Adrenal gland (tissue), 12 donors: ENCODE measurements around the gene ERMARD. TPM values are rescaled to one million over a fixed set of nuclear protein-coding genes. Genes with fewer than 3 reads are reported as not detected.

Experiments
- DNase-seq, 7 donors: peaks; one replicate each; pipeline ENCODE4 v3.0.0-alpha.2; 2019 to 2020
- H3K27ac ChIP-seq, 5 donors: fragments of 200-600 bp; sonication (generic) in 4 of 5; 1 replicate in 3 of 5; 2 replicates in 2 of 5; pipeline versions ENCODE4 v1.5.1 to v1.8.0; 2016 to 2020; ENCODE audit warnings: mild to moderate bottlenecking in 1 of 5
- H3K27me3 ChIP-seq: fragments of 200-600 bp; 2 replicates; pipeline ENCODE4 v1.8.0; 2021
- H3K36me3 ChIP-seq, 2 donors: fragments of 200-600 bp; replicated peaks in 1 of 2; 1 replicate in 1 of 2; 2 replicates in 1 of 2; pipeline versions ENCODE4 v1.5.1 to v1.8.0; 2018 to 2022
- H3K4me1 ChIP-seq, 2 donors: fragments of 200-600 bp; replicated peaks in 1 of 2; 1 replicate in 1 of 2; 2 replicates in 1 of 2; pipeline versions ENCODE4 v1.5.1 to v1.8.0; 2018 to 2021
- H3K4me3 ChIP-seq, 4 donors: fragments of 200-600 bp; sonication (generic) in 3 of 4; one replicate each; pipeline ENCODE4 v1.5.1; 2016 to 2018
- H3K9me3 ChIP-seq, 3 donors: fragments of 200-600 bp; sonication (generic) in 1 of 3; replicated peaks in 1 of 3; 1 replicate in 2 of 3; 2 replicates in 1 of 3; pipeline versions ENCODE4 v1.5.1 to v1.8.0; 2016 to 2021
- CTCF ChIP-seq, 6 experiments: fragments of 450-650 bp in 4 of 6; fragments of 200-600 bp in 2 of 6; sonication (generic) in 1 of 6; IDR thresholded peaks; 1 replicate in 5 of 6; 2 replicates in 1 of 6; pipeline versions ENCODE4 v1.5.1 to v1.8.0; 2016 to 2021; ENCODE audit warnings: antibody characterized with exemption in 6 of 6, mild to moderate bottlenecking in 2 of 6, moderate library complexity in 1 of 6
- POLR2A ChIP-seq, 2 donors: fragments of 450-650 bp; IDR thresholded peaks; one replicate each; pipeline ENCODE4 v1.6.1; 2017; ENCODE audit warnings: antibody characterized with exemption in 2 of 2, mild to moderate bottlenecking in 2 of 2, moderate library complexity in 1 of 2
- WGBS, 4 donors: extraction: QIAGEN DNeasy Blood & Tissue Kit in 2 of 4; methylation state at CpG; one replicate each; pipeline versions ENCODE4 v1.1.5 to v1.1.7; 2013 to 2017; 5-methylcytosine and 5-hydroxymethylcytosine counted together
- intact Hi-C, 2 donors: fragments of 100-400 bp; cut with DNase I; formaldehyde crosslinking; loops; one replicate each; pipeline versions ENCODE4 v1.14.1 to v1.15.0; 2022 to 2023
- polyA plus RNA-seq, 3 donors: library from polyadenylated mRNA; stranded (reverse); fragments of 200-250 nt in 2 of 3; fragments of 350-450 nt in 1 of 3; fragmentation: Illumina TruSeq in 1 of 3; extraction: RNeasy Lipid Tissue Mini Kit (QIAGEN cat#74804) in 1 of 3; gene quantifications; one replicate each; pipeline ENCODE4 v1.2.3, GENCODE V29; 2013 to 2014
- total RNA-seq, 9 donors: library from RNA; depleted of rRNA in 4 of 9; stranded (reverse); fragments of >200 nt in 4 of 9; fragments of 120-200 nt in 1 of 9; fragmentation: NEBNext Ultra II Directional in 1 of 9; extraction: Animal tissue kit (Norgen Biotek cat#: 25700) in 1 of 9; gene quantifications; one replicate each; pipeline versions ENCODE4 v1.1.0 to v1.2.4, GENCODE V29; 2013 to 2023
- donor health status: healthy with polysubstance abuse.
- donor health status: Bipolar disorder and iron deficiency.
- donor health status: DM: yes; HTN: yes; CAD: no.
- donor health status: DM: no; HTN: no; CAD: no.
- donor health status: DM: no; HTN: no; CAD: no.
- donor health status: DM: yes; HTN: yes; CAD: no.

ERMARD gene
- total and polyA plus RNA-seq, 12 donors, result 10.1 to 296 (median 31.8) TPM

DNA sequence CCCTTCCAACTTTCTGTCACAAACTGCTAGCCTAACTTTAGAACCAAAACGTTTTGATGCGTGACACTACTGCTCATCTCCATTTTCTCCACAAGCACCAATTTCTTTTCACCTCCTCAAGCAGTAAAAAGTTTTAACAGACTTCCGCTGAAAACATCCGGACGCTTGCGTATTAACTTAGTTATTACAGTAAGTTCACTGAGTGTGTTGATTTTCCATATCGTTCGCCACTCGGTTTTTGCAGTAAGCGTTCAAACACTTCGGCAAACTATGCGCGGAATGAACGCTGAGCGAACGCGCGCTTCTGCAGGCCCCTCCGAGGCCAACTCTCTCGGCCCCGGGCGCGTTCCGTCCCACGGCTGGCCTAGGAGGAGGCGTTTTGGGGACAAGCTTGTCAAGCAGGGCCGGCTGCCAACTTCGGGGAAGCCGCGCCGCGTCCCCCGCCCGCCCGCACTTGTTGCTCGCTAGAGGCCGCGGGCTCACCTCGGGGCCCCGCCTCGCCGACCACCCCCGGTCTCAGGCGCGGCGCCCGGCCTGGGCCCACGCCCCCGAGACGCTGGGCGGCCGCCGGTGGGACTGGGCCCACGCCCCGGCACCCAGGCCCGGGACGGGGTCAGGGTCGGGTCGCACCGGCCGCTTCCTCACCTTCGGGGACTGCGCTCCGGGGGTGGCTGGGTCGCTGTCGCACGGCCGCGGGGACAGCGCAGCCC is 28.1 kb upstream of the ERMARD start:
- H3K36me3 ChIP-seq, result no peaks in the 10 kb centered on the region
- no peaks in the 10 kb centered on the region for H3K27me3 ChIP-seq
- no peaks in the 10 kb centered on the region for H3K9me3 ChIP-seq
- intact Hi-C loops, result no loop called here
- H3K4me1 ChIP-seq, result peaks cover 10 to 45% of the 10 kb centered on the region in 2 donors
- WGBS, 4 donors, result 0 to 1% (median 0%) methylated on average over 16 to 70 of the region's 70 CpGs
- DNase-seq, result peak; percentile 81 to 91 (median 85)
- peak overlapping the region; percentile 83 to 99 (median 91) for H3K27ac ChIP-seq
- peak in 1 of 2 donors; percentile 67 for TF ChIP-seq POLR2A (IDR thresholded peaks at IDR 0.05)
- TF ChIP-seq CTCF (IDR thresholded peaks at IDR 0.05), result no peak
- H3K4me3 ChIP-seq, result peak overlapping the region; percentile 27 to 83 (median 40)

- Histone ChIP-seq H3K4me1 (peaks cover 10 to 45% of the 10 kb centered on the region in 2 donors), H3K27ac (peak overlapping the region in 4 of 5 donors; percentile 60 to 99 (median 95)), H3K36me3 (no peaks in the 10 kb centered on the region), H3K9me3 (no peaks in the 10 kb centered on the region), H3K27me3 (no peaks in the 10 kb centered on the region), H3K4me3 (peak overlapping the region in 1 of 4 donors; percentile 90)
- DNase-seq, result peak in 5 of 7 donors; percentile 24 to 46 (median 30)
- intact Hi-C loops, result no loop called here
- TF ChIP-seq POLR2A (IDR thresholded peaks at IDR 0.05) (peak in 1 of 2 donors; percentile 31), CTCF (IDR thresholded peaks at IDR 0.05) (no peak)
- 1% methylated on average over 43 to 82 of the region's 89 CpGs; no CpG with 5 or more reads in 2 of the 4 donors for WGBS, 4 donors
Measured at GRCh38 chr6:169723991-169724493, 27.4 kb upstream of the ERMARD start.

- Histone ChIP-seq H3K27ac (peak within 1 kb of the TSS; percentile 93 to 99 (median 96)), H3K27me3 (no peaks in the 10 kb centered on the region), H3K4me3 (peak within 1 kb of the TSS; percentile 27 to 90 (median 46)), H3K36me3 (no peaks in the 10 kb centered on the region), H3K4me1 (peaks cover 10 to 43% of the 10 kb centered on the region in 2 donors), H3K9me3 (no peaks in the 10 kb centered on the region)
- intact Hi-C loops, result no loop called here
- no peak for TF ChIP-seq CTCF (IDR thresholded peaks at IDR 0.05)
- no peak for TF ChIP-seq POLR2A (IDR thresholded peaks at IDR 0.05)
- 0 to 1% (median 0%) methylated on average over 1 to 84 of the region's 89 CpGs; no CpG with 5 or more reads in 1 of the 4 donors for WGBS, 4 donors
- DNase-seq, result peak; percentile 39 to 72 (median 57)
Measured at GRCh38 chr6:169724494-169725124, 26.8 kb upstream of the ERMARD start, which contains the start of gene PHF10. PHF10 (minus strand) TSS chr6:169724500; CDS start chr6:169723931, 569 bp downstream.
